ENCODE data around the gene RAB8B.

Gene RAB8B

DNA sequence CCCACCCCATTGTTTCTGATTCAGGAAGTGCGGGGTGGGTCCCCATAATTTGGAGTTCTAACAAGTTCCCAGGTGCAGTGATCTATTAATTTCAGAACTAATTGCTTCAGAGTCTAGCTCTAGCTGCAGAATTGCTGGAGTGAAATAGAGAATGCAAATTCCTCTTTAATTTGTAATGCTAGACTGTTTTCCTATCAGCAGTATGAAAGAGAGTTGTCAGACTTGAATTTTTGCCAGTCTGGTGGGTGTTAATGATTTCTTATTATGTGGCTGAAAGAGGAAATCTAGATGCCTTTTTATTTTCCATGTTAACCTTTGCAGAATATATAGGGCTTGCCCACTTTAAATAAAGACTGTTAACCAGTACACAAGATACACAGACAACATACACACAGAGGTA lies 111.7 kb downstream of the RAB8B start:
- in situ Hi-C loops (cut with HindIII; ENCODE audit: low sequenced_read_pairs) = loop anchor here (10.0 kb wide), 1 partner anchor 124 kb away; no protein-coding TSS in a partner anchor

DNA sequence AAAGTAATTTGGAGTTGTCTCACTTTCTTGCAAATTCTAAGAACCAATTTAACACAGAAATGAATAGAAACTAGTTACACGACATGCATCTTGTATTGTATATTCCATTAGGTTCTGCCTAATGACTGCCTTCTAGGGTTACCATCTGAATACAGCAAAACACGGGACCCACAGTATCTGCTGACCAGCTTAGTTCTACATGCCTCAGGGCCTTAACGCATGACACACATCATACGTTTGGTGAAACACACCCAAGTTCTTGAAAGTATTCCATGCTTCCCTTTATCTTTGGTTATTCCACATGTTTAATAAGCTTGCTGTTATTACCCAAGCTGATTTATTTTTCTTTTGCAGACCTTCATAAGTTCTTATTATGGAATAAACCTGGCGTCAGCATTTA lies 115.9 kb downstream of the RAB8B start:
- in situ Hi-C loops (cut with HindIII; ENCODE audit: low sequenced_read_pairs) = loop anchor here (10.0 kb wide), 1 partner anchor 120 kb away; no protein-coding TSS in a partner anchor

DNA sequence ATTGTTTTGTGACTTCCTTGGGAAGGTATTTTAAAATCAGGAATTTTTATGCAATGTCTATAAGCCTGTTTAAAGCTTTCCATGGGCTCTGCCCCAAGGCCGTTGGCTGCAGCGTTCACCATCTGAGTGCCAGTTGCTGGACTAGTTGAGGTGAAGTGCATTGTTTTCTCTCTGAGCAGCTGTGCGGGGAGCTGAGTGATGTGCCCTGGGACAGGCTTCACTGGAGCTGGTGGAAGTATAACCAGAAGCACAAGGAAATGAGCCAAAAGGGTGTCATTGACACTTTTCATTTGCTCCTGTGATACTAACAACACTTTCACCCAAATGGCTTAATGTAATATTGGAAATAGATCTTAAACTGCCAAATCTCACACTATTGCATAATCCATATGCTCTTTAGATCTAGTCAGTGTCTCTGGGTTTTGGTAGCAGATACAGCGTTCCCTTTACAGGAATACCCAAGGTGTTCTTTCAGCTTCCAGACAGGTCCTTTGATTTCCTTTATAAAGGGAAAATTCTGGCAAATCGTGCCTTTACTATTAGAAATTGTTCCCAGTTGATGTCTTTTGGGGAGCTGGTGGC lies 117.2 kb downstream of the RAB8B start:
- in situ Hi-C loops (cut with HindIII; ENCODE audit: low sequenced_read_pairs) = loop anchor here (10.0 kb wide), 1 partner anchor 118 kb away; no protein-coding TSS in a partner anchor

DNA sequence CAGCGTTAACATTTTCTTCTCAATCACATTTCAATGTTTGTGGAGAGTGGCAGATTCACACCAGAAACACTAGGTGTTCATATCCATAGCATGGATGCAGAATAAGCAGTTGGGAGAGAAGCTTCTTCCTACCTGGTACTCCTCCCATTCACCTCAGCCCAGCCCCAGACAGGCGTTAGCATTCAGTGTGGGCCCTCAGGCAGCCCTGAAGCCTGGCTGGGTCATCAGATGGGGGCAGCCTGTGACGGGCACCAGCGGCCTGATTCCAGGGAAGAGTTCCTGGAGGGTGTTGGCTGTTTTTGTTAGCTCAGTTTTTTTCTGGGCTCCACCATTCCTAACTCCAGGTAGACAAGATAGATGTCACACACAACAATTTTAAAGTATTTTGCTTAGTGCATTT lies 119.1 kb downstream of the RAB8B start:
- in situ Hi-C loops (cut with HindIII; ENCODE audit: low sequenced_read_pairs) = loop anchor here (10.0 kb wide), 1 partner anchor 116 kb away; no protein-coding TSS in a partner anchor

DNA sequence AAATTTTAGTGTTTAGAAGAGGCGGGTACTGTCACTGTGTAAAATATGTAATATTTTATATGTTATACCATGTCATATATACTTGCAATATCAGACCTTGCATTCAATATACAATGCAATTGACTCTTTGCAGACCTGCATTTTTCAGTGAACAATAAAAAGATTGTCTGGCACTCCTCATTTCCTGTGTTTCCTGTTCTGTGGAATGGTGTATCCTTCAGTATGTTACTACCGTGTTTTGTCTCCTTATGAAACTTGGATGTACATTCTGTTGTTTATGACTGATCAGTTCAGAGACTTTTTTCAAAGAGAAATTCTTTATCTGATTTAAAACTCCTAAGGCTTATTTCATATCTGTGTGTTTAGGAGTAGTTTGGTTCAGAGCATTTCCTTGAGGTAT lies 119.5 kb downstream of the RAB8B start:
- in situ Hi-C loops (cut with HindIII; ENCODE audit: low sequenced_read_pairs) = loop anchor here (10.0 kb wide), 1 partner anchor 116 kb away; no protein-coding TSS in a partner anchor

DNA sequence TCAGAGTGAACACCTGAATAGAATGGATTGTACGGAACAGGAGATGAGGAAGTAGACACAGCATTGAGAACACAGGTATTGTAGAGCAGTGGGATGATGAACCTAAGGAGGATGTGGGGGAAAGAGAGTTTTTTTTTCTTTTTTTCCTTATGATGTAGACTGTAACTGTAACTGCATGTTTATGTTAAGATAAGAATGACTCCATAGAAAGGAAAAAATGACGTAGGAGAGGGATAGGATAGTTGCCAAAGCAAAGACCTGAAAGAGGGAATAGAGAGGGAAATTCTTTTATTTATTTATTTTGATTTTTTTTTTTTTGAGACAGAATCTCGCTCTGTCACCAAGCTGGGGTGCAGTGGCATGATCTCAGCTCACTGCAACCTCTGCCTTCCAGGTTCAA lies 121.2 kb downstream of the RAB8B start:
- in situ Hi-C loops (cut with HindIII; ENCODE audit: low sequenced_read_pairs) = no loop called here

DNA sequence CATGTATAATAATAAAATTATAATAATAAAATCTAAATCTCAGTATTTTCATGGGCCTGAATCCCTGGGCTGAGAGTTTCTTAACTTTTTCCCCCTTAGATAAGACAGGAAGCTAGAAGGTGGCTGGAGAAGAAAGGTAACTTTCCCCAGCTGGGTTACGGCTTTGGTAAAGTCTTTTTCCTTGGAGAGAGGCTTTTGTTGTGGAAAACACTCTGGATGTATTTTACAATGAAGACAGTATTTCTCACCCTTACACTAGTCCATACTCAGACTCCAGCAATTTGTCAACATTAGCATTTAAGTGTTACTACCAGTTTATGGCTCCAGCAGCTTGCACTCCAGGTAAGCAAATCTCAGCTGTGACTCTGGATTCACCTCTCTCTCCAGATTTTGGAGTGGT lies 122.9 kb downstream of the RAB8B start:
- in situ Hi-C loops (cut with HindIII; ENCODE audit: low sequenced_read_pairs) = no loop called here

DNA sequence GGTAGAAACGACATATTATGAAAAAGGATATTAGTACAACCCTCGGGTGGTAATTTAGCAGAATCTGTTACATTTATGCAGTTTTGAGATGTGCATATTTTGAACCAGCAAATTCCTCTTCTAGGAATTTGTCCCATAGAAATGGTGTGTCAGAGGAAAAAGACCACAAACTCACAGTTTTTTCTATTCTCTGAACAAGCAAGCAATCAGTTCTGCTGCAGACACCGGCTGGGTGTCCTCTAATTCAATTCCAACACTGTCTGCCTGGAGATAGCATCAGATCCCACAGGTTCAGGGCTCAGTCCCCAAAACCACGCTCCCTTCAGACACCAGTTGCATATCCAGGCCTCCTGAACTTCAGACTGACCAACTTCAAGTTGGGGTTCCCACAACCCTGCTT lies 124.4 kb downstream of the RAB8B start:
- in situ Hi-C loops (cut with HindIII; ENCODE audit: low sequenced_read_pairs) = no loop called here

DNA sequence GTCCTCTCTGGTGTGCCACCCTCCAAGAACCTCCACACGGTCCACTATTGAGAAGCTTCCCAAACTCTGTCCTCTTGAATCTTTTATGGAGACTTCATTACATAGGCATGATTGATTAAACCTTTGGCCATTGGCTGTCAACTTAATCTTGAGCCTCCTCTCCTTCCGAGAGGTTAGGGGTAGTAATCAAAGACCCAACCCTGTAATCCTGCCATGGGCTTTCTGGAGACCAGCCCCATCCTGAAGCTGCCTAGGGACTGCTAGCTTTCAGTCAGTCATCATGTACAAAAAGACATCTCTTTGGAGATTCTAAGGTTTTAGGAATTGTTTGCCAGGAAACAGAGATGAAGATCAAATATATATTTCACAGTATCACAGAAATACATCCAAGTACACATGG lies 125.0 kb downstream of the RAB8B start:
- in situ Hi-C loops (cut with HindIII; ENCODE audit: low sequenced_read_pairs) = no loop called here
